ENCODE data around the gene WNK2. TPM values are rescaled to one million over a fixed set of nuclear protein-coding genes. Genes with fewer than 3 reads are reported as not detected.

WNK2 gene
- total and polyA plus RNA-seq, 2 donors (not counting 3 experiments of a cell fraction or from before 2014, with no cell fraction given), result not detected

GRCh38 chr9:93253633-93254032, 69.7 kb downstream of the WNK2 start:
- Histone ChIP-seq H3K27me3 (ENCODE audit: control insufficient read depth in 2 of 2, insufficient read depth in 2 of 2, low read length in 2 of 2) (no peaks in the 10 kb centered on the region), H3K9me1 (replicated peaks; ENCODE audit: control insufficient read depth, extremely low read depth, insufficient read depth, low read length) (no peaks in the 10 kb centered on the region), H3K4me1 (ENCODE audit: control insufficient read depth, extremely low read depth, insufficient read depth, low read length) (no peaks in the 10 kb centered on the region), H3K27ac (ENCODE audit: insufficient read depth, low read depth, low read length) (no peak overlapping the region), H3K9me3 (replicated peaks; ENCODE audit: control insufficient read depth, insufficient read depth, low read length) (no peaks in the 10 kb centered on the region), H3K36me3 (ENCODE audit: control insufficient read depth in 2 of 2, extremely low read depth in 1 of 2, insufficient read depth in 2 of 2, low read length in 2 of 2) (no peaks in the 10 kb centered on the region), H3K4me2 (ENCODE audit: insufficient read depth, low read length) (no peak overlapping the region), H3K9ac (replicated peaks; ENCODE audit: extremely low read depth, insufficient read depth, low read length) (no peak overlapping the region), H4K20me1 (replicated peaks; ENCODE audit: control insufficient read depth, extremely low read depth, insufficient read depth, low read length) (no peaks in the 10 kb centered on the region), H3K79me2 (ENCODE audit: control insufficient read depth, insufficient read depth, low read length) (no peaks in the 10 kb centered on the region), H3K4me3 (replicated peaks in 1 of 3; ENCODE audit: insufficient read depth in 1 of 3, low read depth in 1 of 3, low read length in 3 of 3) (no peak overlapping the region), H2AFZ (ENCODE audit: low read depth, low read length) (no peak overlapping the region)
- CTCF ChIA-PET, result no interaction called here
- POLR2A ChIA-PET, result no interaction called here
- TF ChIP-seq MAX (IDR thresholded peaks at IDR 0.05; ENCODE audit: insufficient read depth, insufficient read length) (no peak), CTCF (IDR thresholded peaks at IDR 0.05; ENCODE audit: extremely low read depth in 1 of 2, insufficient read depth in 1 of 2, low read depth in 1 of 2, low read length in 2 of 2) (no peak), JUN (IDR thresholded peaks at IDR 0.05; ENCODE audit: borderline replicate concordance, insufficient read depth, insufficient read length, low read depth) (no peak), POLR2A (IDR thresholded peaks at IDR 0.05; ENCODE audit: low read depth, low read length) (no peak), POLR2AphosphoS5 (IDR thresholded peaks at IDR 0.05; ENCODE audit: insufficient read depth, low read depth, low read length) (no peak), EZH2 (IDR thresholded peaks at IDR 0.05; ENCODE audit: borderline replicate concordance, low read depth, low read length, severe bottlenecking) (no peak), FOS (IDR thresholded peaks at IDR 0.05; ENCODE audit: borderline replicate concordance, insufficient read depth, low read length) (no peak), GATA2 (IDR thresholded peaks at IDR 0.05; ENCODE audit: insufficient read depth, insufficient read length, low read depth, low read length) (no peak), MYC (IDR thresholded peaks at IDR 0.05; ENCODE audit: low read depth, low read length) (no peak)
- intact Hi-C loops (cut with micrococcal nuclease), result no loop called here
- dilution Hi-C loops (cut with MboI; ENCODE audit: extremely low pct_ligation_motif_present, low sequenced_read_pairs), result no loop called here
- FAIRE-seq (no peak), DNase-seq (ENCODE audit: low read depth, low spot score) (no peak)
- no TSS peak for BruUV-seq (replicated peaks)

Data from endothelial cell of umbilical vein (primary cell).